IPS-NIHi7 (cell line): Measurements from ENCODE around the gene FRMPD4.
"Not testable (repeated sequence)": the region's sequence is repeated elsewhere in the genome, so short reads cannot be mapped to it uniquely, and the experiment has no call there.

Experiments
- DNase-seq: peaks from one replicate; pipeline ENCODE4 v3.0.0; 2012; ENCODE audit warnings: mixed read lengths; ENCODE audit errors: extremely low spot score

The FRMPD4 gene

GRCh38 chrX:12138361-12139313 is at the start of gene FRMPD4:
Gene FRMPD4, plus strand, starts transcription at chrX:12138473. Its CDS starts 499 bp downstream, at chrX:12138972.
- peak; percentile 81 for DNase-seq

GRCh38 chrX:12089740-12090139 is 48.5 kb upstream of the FRMPD4 start:
- DNase-seq = no peak

- DNase-seq = no peak
Measured at GRCh38 chrX:12113321-12113720, 25.0 kb upstream of the FRMPD4 start.

- peak; percentile 82 for DNase-seq
Measured at GRCh38 chrX:12115377-12115776, 22.9 kb upstream of the FRMPD4 start.

GRCh38 chrX:12118134-12118533 is 20.1 kb upstream of the FRMPD4 start:
- DNase-seq = no peak

- DNase-seq = no peak
Measured at GRCh38 chrX:12128017-12128416, 10.3 kb upstream of the FRMPD4 start.

GRCh38 chrX:12137951-12138360 is 317 bp upstream of the FRMPD4 start:
- peak; percentile 40 for DNase-seq

GRCh38 chrX:12139934-12140611 is 1.8 kb downstream of the FRMPD4 start:
- no peak for DNase-seq

GRCh38 chrX:12141511-12141910 is 3.2 kb downstream of the FRMPD4 start:
- DNase-seq = no peak

GRCh38 chrX:12142661-12143060 is 4.4 kb downstream of the FRMPD4 start:
- DNase-seq = no peak

GRCh38 chrX:12145402-12145801 is 7.1 kb downstream of the FRMPD4 start:
- DNase-seq = no peak

- DNase-seq = no peak
Measured at GRCh38 chrX:12149670-12150407, 11.6 kb downstream of the FRMPD4 start.

- DNase-seq = no peak
Measured at GRCh38 chrX:12153317-12153716, 15.0 kb downstream of the FRMPD4 start.

- DNase-seq = no peak
Measured at GRCh38 chrX:12153741-12154140, 15.5 kb downstream of the FRMPD4 start.

GRCh38 chrX:12159799-12160198 is 21.5 kb downstream of the FRMPD4 start:
- no peak for DNase-seq

- DNase-seq = no peak
Measured at GRCh38 chrX:12162420-12162819, 24.1 kb downstream of the FRMPD4 start.

- DNase-seq = not testable (repeated sequence)
Measured at GRCh38 chrX:12164180-12164579, 25.9 kb downstream of the FRMPD4 start.

GRCh38 chrX:12170755-12171154 is 32.5 kb downstream of the FRMPD4 start:
- DNase-seq = no peak

- no peak for DNase-seq
Measured at GRCh38 chrX:12174358-12174757, 36.1 kb downstream of the FRMPD4 start.

- DNase-seq = no peak
Measured at GRCh38 chrX:12197030-12197429, 58.8 kb downstream of the FRMPD4 start.

GRCh38 chrX:12206413-12206812 is 68.1 kb downstream of the FRMPD4 start:
- no peak for DNase-seq

- no peak for DNase-seq
Measured at GRCh38 chrX:12210196-12210815, 72.0 kb downstream of the FRMPD4 start.
